Measurements from ENCODE around the gene MACROD2.
A peak's percentile ranks its signal among the peaks of the same experiment; 100 is the strongest.
"Not testable (repeated sequence)": the region's sequence is repeated elsewhere in the genome, so short reads cannot be mapped to it uniquely, and the experiment has no call there.

Gene MACROD2

DNA sequence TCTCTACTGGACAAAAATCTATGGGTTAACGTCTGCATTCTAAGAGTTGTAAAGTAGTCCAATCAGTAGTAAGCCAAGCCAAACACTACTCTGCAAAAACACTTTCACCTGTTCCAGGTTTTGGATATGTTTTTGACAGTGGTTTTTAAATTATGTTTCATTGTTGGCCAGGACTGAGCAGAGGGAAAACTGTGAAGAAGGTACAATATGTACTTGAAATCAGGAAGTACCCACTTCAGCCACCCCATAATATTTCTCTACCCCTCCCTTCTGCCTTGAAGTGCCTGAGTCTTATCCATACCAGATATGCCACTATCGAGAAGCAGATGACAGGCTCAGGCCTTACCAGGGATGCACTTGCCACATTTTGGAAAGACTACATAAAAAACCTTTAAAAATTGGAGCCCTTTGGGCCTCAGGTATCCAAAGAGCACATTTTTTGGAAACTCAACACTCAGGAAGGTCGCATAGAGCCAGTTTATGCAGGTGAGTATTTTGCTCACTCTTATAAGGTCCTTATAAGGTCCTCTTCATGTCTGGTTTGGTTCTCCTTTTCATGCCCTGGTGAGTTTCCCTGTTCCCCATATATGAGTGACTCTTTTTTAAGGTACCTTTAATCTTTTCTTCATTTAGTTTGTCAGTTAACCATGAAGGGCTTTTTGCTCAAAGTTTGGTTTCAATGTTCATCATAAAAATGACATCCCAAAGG lies 1201.4 kb downstream of the MACROD2 start:
- H3K36me3 ChIP-seq (ENCODE audit: control insufficient read depth, insufficient read depth, low read length) = no peaks in the 10 kb centered on the region
- peak; percentile 15 for DNase-seq (ENCODE audit: extremely low read depth, insufficient read length)
- H3K4me3 ChIP-seq (replicated peaks; ENCODE audit: low read depth, low read length) = no peak overlapping the region
- H3K27me3 ChIP-seq (replicated peaks; ENCODE audit: control insufficient read depth, insufficient read depth, low read length) = no peaks in the 10 kb centered on the region
- TF ChIP-seq CTCF (IDR thresholded peaks at IDR 0.05; ENCODE audit: insufficient read depth, low read length, poor library complexity, severe bottlenecking) = no peak

DNA sequence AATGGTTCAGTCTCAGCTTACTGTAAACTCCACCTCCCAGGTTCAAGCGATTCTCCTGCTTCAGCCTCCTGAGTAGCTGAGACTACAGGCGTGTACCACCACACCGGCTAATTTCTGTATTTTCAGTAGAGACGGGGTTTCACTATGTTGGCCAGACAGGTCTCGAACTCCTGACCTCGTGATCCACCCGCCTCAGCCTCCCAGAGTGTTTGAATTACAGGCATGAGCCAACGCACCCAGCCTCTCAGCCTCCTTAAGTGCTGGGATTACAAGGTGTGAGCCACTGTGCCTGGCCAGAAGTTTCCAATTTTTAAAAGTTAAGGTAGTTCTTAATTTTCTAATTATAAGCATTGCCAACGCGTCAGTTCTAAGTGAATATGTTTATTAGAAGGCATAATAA lies 1202.7 kb downstream of the MACROD2 start:
- not testable (repeated sequence) for DNase-seq (ENCODE audit: extremely low read depth, insufficient read length); H3K36me3 ChIP-seq (ENCODE audit: control insufficient read depth, insufficient read depth, low read length)

GRCh38 chr20:15199698-15200097 lies 1204.4 kb downstream of the MACROD2 start:
- no peak for DNase-seq (ENCODE audit: extremely low read depth, insufficient read length)
- TF ChIP-seq CTCF (IDR thresholded peaks at IDR 0.05; ENCODE audit: insufficient read depth, low read length, poor library complexity, severe bottlenecking) = no peak
- Histone ChIP-seq H3K27me3 (replicated peaks; ENCODE audit: control insufficient read depth, insufficient read depth, low read length) (no peaks in the 10 kb centered on the region), H3K36me3 (ENCODE audit: control insufficient read depth, insufficient read depth, low read length) (no peaks in the 10 kb centered on the region), H3K4me3 (replicated peaks; ENCODE audit: low read depth, low read length) (no peak overlapping the region)

More for the DNA sequence above, 1202.7 kb downstream of the MACROD2 start:
- not testable (repeated sequence) for H3K27me3 ChIP-seq (replicated peaks; ENCODE audit: control insufficient read depth, insufficient read depth, low read length); H3K4me3 ChIP-seq (replicated peaks; ENCODE audit: low read depth, low read length)

DNA sequence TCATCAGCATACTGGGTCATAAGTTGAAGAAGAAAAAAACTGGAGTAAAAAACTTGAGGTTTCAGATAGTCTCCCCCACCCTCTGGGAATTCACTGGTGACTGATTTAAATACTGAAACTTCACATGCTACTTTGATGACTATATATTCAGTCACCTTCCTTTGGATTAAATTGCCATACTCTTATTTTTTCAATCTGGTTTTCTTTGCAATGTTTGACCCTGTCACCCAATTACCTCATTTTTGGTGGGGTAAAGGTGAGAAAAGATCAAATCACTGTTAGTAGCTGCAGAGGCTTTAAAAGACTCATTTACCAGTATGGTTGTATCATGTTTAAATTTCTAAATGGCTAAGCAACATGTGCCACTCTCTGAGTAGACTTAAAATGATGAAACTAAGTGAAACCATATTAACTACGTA lies 1204.8 kb downstream of the MACROD2 start:
- DNase-seq (ENCODE audit: extremely low read depth, insufficient read length) = peak; percentile 76

GRCh38 chr20:15201602-15202001 lies 1206.3 kb downstream of the MACROD2 start:
- Histone ChIP-seq H3K36me3 (ENCODE audit: control insufficient read depth, insufficient read depth, low read length) (no peaks in the 10 kb centered on the region), H3K27me3 (replicated peaks; ENCODE audit: control insufficient read depth, insufficient read depth, low read length) (no peaks in the 10 kb centered on the region), H3K4me3 (replicated peaks; ENCODE audit: low read depth, low read length) (no peak overlapping the region)
- DNase-seq (ENCODE audit: extremely low read depth, insufficient read length) = no peak
- TF ChIP-seq CTCF (IDR thresholded peaks at IDR 0.05; ENCODE audit: insufficient read depth, low read length, poor library complexity, severe bottlenecking) = no peak

More for the DNA sequence above, 1204.8 kb downstream of the MACROD2 start:
- H3K27me3 ChIP-seq (replicated peaks; ENCODE audit: control insufficient read depth, insufficient read depth, low read length) = no peaks in the 10 kb centered on the region
- no peak for TF ChIP-seq CTCF (IDR thresholded peaks at IDR 0.05; ENCODE audit: insufficient read depth, low read length, poor library complexity, severe bottlenecking)
- H3K36me3 ChIP-seq (ENCODE audit: control insufficient read depth, insufficient read depth, low read length) = no peaks in the 10 kb centered on the region
- no peak overlapping the region for H3K4me3 ChIP-seq (replicated peaks; ENCODE audit: low read depth, low read length)

DNA sequence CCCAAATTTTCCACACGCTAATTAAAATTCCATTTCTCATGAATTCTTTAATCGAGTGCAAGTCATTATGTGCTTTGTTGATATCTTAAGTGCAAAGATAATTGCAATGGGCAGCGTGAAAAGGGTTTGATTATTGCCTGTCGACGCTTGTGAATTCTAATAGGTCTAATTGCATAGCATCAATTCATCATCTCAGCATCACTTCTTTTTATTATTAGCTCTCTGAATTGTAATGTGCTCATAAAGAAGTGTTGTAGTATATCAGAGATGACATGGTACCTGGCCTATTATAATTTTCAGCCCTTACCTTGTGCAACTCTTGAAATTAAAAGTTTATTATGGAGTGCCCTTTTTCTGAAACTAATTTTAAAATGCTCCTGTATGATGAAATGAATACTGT lies 1208.9 kb downstream of the MACROD2 start:
- no peak overlapping the region for H3K4me3 ChIP-seq (replicated peaks; ENCODE audit: low read depth, low read length)
- H3K36me3 ChIP-seq (ENCODE audit: control insufficient read depth, insufficient read depth, low read length) = no peaks in the 10 kb centered on the region
- no peak for TF ChIP-seq CTCF (IDR thresholded peaks at IDR 0.05; ENCODE audit: insufficient read depth, low read length, poor library complexity, severe bottlenecking)
- no peak for DNase-seq (ENCODE audit: extremely low read depth, insufficient read length)
- no peaks in the 10 kb centered on the region for H3K27me3 ChIP-seq (replicated peaks; ENCODE audit: control insufficient read depth, insufficient read depth, low read length)

Data from GM06990 (cell line).